Measurements from ENCODE around the gene UBE2D2. TPM values are rescaled to one million over a fixed set of nuclear protein-coding genes. Genes with fewer than 3 reads are reported as not detected.

Gene UBE2D2
- total RNA-seq, 1 experiment from 2014 or later = 222 TPM

- Histone ChIP-seq H3K9me3 (ENCODE audit: control insufficient read depth, insufficient read depth, low read depth, low read length) (no peaks in the 10 kb centered on the region), H3K27me3 (ENCODE audit: control insufficient read depth, insufficient read depth, low read length) (no peaks in the 10 kb centered on the region), H3K36me3 (ENCODE audit: control insufficient read depth, insufficient read depth, low read length) (no peaks in the 10 kb centered on the region), H3K4me3 (ENCODE audit: low read depth in 2 of 2, low read length in 2 of 2) (no peak overlapping the region), H3K4me1 (ENCODE audit: control insufficient read depth, insufficient read depth, low read length) (peaks cover 55% of the 10 kb centered on the region), H3K27ac (ENCODE audit: low read length) (peak overlapping the region; percentile 79)
- TF ChIP-seq, protein P1, sequence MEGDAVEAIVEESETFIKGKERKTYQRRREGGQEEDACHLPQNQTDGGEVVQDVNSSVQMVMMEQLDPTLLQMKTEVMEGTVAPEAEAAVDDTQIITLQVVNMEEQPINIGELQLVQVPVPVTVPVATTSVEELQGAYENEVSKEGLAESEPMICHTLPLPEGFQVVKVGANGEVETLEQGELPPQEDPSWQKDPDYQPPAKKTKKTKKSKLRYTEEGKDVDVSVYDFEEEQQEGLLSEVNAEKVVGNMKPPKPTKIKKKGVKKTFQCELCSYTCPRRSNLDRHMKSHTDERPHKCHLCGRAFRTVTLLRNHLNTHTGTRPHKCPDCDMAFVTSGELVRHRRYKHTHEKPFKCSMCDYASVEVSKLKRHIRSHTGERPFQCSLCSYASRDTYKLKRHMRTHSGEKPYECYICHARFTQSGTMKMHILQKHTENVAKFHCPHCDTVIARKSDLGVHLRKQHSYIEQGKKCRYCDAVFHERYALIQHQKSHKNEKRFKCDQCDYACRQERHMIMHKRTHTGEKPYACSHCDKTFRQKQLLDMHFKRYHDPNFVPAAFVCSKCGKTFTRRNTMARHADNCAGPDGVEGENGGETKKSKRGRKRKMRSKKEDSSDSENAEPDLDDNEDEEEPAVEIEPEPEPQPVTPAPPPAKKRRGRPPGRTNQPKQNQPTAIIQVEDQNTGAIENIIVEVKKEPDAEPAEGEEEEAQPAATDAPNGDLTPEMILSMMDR (IDR thresholded peaks at IDR 0.05) = no peak
- TF ChIP-seq TCF7L2 (IDR thresholded peaks at IDR 0.05; ENCODE audit: low read depth, low read length) (no peak), REST (IDR thresholded peaks at IDR 0.05; ENCODE audit: insufficient read depth in 1 of 2, low read depth in 2 of 2, low read length in 1 of 2) (no peak), SIN3A (IDR thresholded peaks at IDR 0.05; ENCODE audit: borderline replicate concordance, insufficient read depth, low read depth, low read length) (no peak), POLR2AphosphoS5 (IDR thresholded peaks at IDR 0.05; ENCODE audit: low read depth, low read length) (no peak)
- DNase-seq (ENCODE audit: low read depth, low spot score) = no peak
- POLR2A ChIA-PET = no interaction called here
- ATAC-seq = no peak
- in situ Hi-C loops (cut with HindIII; ENCODE audit: low pct_unique_long_range_greater_than_20kb, low sequenced_read_pairs) = no loop called here
- CTCF ChIA-PET = no interaction called here
- intact Hi-C loops (cut with micrococcal nuclease; ENCODE audit: unreplicated experiment) = no loop called here
- no TSS peak for BruUV-seq (replicated peaks)
These were observed 81.1 kb downstream of the UBE2D2 start for GRCh38 chr5:139642213-139642612.

GRCh38 chr5:139642891-139643871 lies 82.0 kb downstream of the UBE2D2 start:
- BruUV-seq (replicated peaks) = no TSS peak
- Histone ChIP-seq H3K27ac (ENCODE audit: low read length) (peak overlapping the region; percentile 79), H3K27me3 (ENCODE audit: control insufficient read depth, insufficient read depth, low read length) (no peaks in the 10 kb centered on the region), H3K4me3 (ENCODE audit: low read depth in 2 of 2, low read length in 2 of 2) (no peak overlapping the region), H3K4me1 (ENCODE audit: control insufficient read depth, insufficient read depth, low read length) (peaks cover 58% of the 10 kb centered on the region), H3K36me3 (ENCODE audit: control insufficient read depth, insufficient read depth, low read length) (no peaks in the 10 kb centered on the region), H3K9me3 (ENCODE audit: control insufficient read depth, insufficient read depth, low read depth, low read length) (no peaks in the 10 kb centered on the region)
- ChIA-PET CTCF (no interaction called here), POLR2A (no interaction called here)
- DNase-seq (ENCODE audit: low read depth, low spot score) (no peak), ATAC-seq (no peak)
- TF ChIP-seq POLR2AphosphoS5 (IDR thresholded peaks at IDR 0.05; ENCODE audit: low read depth, low read length) (no peak), REST (IDR thresholded peaks at IDR 0.05; ENCODE audit: insufficient read depth in 1 of 2, low read depth in 2 of 2, low read length in 1 of 2) (no peak), TCF7L2 (IDR thresholded peaks at IDR 0.05; ENCODE audit: low read depth, low read length) (no peak), SIN3A (IDR thresholded peaks at IDR 0.05; ENCODE audit: borderline replicate concordance, insufficient read depth, low read depth, low read length) (no peak)
- TF ChIP-seq, protein P1 (IDR thresholded peaks at IDR 0.05) = no peak
- in situ Hi-C loops (cut with HindIII; ENCODE audit: low pct_unique_long_range_greater_than_20kb, low sequenced_read_pairs) (no loop called here), intact Hi-C loops (cut with micrococcal nuclease; ENCODE audit: unreplicated experiment) (no loop called here)
